ENCODE measurements around the gene LPP. TPM values are rescaled to one million over a fixed set of nuclear protein-coding genes. Genes with fewer than 3 reads are reported as not detected.

Gene LPP
- total RNA-seq, 1 donor from 2014 or later, result 218 TPM

DNA sequence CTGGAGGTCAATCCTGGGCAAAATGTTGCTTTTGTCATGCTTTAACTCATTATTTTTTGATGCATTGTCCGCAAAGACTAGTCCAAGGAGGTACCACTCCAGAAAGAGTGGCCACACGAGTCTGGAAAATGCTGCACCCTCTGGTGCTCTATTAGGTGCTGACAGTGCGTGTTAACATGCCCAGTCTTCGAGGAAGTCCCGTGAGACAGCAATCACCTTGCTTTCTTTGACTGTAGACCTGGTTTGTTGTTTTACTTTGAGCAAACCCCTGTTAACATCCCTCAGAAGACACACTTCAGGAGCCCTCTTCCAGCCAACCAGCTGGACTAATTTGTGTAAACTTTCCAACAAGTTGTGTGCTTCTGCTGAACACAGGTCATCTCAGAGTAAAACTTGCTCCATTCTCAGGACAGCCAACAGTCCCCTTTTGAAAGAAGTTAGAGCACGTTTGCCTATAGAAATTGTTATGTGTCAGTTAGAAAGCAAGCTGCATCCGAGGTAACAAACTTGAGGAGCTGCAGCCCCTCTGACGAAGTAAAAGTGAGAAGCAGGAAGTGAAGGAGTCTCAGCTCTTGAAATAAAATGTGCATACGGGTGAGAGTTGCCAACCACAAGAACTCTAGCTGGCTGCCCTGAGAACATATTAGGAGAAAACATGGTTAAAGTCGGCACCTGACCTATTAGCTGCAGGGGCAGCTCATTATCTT lies 205.0 kb downstream of the LPP start:
- Histone ChIP-seq H3K27me3 (ENCODE audit: control insufficient read depth, insufficient read depth, low read length) (no peaks in the 10 kb centered on the region), H3K36me3 (ENCODE audit: control insufficient read depth, insufficient read depth, low read length) (no peaks in the 10 kb centered on the region), H3K4me3 (ENCODE audit: low read depth, low read length) (no peak overlapping the region)
- TF ChIP-seq, protein P1, sequence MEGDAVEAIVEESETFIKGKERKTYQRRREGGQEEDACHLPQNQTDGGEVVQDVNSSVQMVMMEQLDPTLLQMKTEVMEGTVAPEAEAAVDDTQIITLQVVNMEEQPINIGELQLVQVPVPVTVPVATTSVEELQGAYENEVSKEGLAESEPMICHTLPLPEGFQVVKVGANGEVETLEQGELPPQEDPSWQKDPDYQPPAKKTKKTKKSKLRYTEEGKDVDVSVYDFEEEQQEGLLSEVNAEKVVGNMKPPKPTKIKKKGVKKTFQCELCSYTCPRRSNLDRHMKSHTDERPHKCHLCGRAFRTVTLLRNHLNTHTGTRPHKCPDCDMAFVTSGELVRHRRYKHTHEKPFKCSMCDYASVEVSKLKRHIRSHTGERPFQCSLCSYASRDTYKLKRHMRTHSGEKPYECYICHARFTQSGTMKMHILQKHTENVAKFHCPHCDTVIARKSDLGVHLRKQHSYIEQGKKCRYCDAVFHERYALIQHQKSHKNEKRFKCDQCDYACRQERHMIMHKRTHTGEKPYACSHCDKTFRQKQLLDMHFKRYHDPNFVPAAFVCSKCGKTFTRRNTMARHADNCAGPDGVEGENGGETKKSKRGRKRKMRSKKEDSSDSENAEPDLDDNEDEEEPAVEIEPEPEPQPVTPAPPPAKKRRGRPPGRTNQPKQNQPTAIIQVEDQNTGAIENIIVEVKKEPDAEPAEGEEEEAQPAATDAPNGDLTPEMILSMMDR (IDR thresholded peaks at IDR 0.05; ENCODE audit: insufficient read depth, low read length, poor library complexity, severe bottlenecking), result no peak
- no peak for DNase-seq (ENCODE audit: low read depth)

DNA sequence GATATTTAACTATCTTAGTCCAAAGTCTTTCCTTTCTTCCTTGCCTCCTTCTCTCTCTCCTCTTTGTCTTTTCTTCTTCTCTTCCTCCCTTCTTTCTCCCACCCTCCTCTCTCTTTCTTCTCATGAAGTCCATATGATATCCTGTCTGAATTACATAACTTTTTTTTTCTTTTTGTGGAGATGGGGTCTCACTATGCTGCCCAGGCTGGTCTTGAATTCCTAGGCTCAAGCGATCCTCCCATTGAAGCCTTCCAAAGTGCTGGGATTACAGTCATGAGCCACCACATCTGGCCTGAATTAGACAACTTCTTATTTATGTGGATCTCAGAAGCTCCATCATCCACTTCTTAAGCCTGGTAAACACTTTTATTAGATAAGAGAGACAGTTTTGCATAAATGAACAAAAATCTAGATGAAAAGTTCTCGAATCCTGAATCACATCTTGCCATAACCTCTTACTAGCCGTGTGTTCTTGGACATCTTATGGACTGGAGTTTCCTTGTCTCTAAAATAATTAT lies 206.5 kb downstream of the LPP start:
- TF ChIP-seq, protein P1 (IDR thresholded peaks at IDR 0.05; ENCODE audit: insufficient read depth, low read length, poor library complexity, severe bottlenecking), result no peak
- H3K36me3 ChIP-seq (ENCODE audit: control insufficient read depth, insufficient read depth, low read length), result no peaks in the 10 kb centered on the region
- DNase-seq (ENCODE audit: low read depth), result no peak
- H3K27me3 ChIP-seq (ENCODE audit: control insufficient read depth, insufficient read depth, low read length), result no peaks in the 10 kb centered on the region
- no peak overlapping the region for H3K4me3 ChIP-seq (ENCODE audit: low read depth, low read length)

DNA sequence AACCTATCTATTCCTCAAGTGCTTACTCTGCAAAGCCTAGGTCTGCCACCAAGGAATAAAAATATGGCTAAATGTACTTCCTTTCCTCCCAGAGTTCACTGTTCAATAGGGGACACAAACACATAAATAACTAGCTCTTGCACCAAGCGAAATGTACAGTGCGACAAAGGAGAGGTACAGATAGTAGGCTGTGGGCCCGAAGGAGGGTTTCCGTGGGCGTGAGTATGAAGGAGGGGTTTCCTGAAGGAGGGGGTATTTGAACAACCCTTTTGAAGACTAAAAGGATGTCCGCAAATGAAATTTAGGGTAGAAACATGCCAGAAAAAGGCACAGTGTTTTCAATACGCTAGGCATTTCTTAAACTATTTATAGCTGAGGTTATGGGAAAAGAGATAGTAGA lies 207.9 kb downstream of the LPP start:
- Histone ChIP-seq H3K27me3 (ENCODE audit: control insufficient read depth, insufficient read depth, low read length) (no peaks in the 10 kb centered on the region), H3K4me3 (ENCODE audit: low read depth, low read length) (no peak overlapping the region), H3K36me3 (ENCODE audit: control insufficient read depth, insufficient read depth, low read length) (no peaks in the 10 kb centered on the region)
- DNase-seq (ENCODE audit: low read depth), result no peak
- TF ChIP-seq, protein P1 (IDR thresholded peaks at IDR 0.05; ENCODE audit: insufficient read depth, low read length, poor library complexity, severe bottlenecking), result no peak

GRCh38 chr3:188362405-188362831 lies 208.5 kb downstream of the LPP start:
- no peak overlapping the region for H3K4me3 ChIP-seq (ENCODE audit: low read depth, low read length)
- TF ChIP-seq, protein P1 (IDR thresholded peaks at IDR 0.05; ENCODE audit: insufficient read depth, low read length, poor library complexity, severe bottlenecking), result peak; percentile 17
- peak; percentile 63 for DNase-seq (ENCODE audit: low read depth)
- H3K36me3 ChIP-seq (ENCODE audit: control insufficient read depth, insufficient read depth, low read length), result no peaks in the 10 kb centered on the region
- H3K27me3 ChIP-seq (ENCODE audit: control insufficient read depth, insufficient read depth, low read length), result no peaks in the 10 kb centered on the region

- no peak overlapping the region for H3K4me3 ChIP-seq (ENCODE audit: low read depth, low read length)
- no peaks in the 10 kb centered on the region for H3K27me3 ChIP-seq (ENCODE audit: control insufficient read depth, insufficient read depth, low read length)
- DNase-seq (ENCODE audit: low read depth), result no peak
- TF ChIP-seq, protein P1 (IDR thresholded peaks at IDR 0.05; ENCODE audit: insufficient read depth, low read length, poor library complexity, severe bottlenecking), result no peak
- no peaks in the 10 kb centered on the region for H3K36me3 ChIP-seq (ENCODE audit: control insufficient read depth, insufficient read depth, low read length)
Measured at GRCh38 chr3:188365184-188365583, 211.2 kb downstream of the LPP start.

Measured in kidney epithelial cell (primary cell).